ENCODE data around the gene OSTM1. TPM values are rescaled to one million over a fixed set of nuclear protein-coding genes. Genes with fewer than 3 reads are reported as not detected.
A peak's percentile ranks its signal among the peaks of the same experiment; 100 is the strongest.
"Not testable (repeated sequence)": the region's sequence is repeated elsewhere in the genome, so short reads cannot be mapped to it uniquely, and the experiment has no call there.

The OSTM1 gene
- total RNA-seq, 2 donors from 2014 or later = 44.6 to 73.1 TPM

- DNase-seq (ENCODE audit: low spot score) = no peak
- Histone ChIP-seq H3K27ac (no peak overlapping the region), H3K9me3 (no peaks in the 10 kb centered on the region), H3K4me3 (no peak overlapping the region), H3K4me1 (replicated peaks) (no peaks in the 10 kb centered on the region), H3K36me3 (no peaks in the 10 kb centered on the region), H3K27me3 (replicated peaks; ENCODE audit: insufficient read depth) (no peaks in the 10 kb centered on the region)
- WGBS = 77% methylated on average over 3 of the region's 3 CpGs
- TF ChIP-seq CTCF (IDR thresholded peaks at IDR 0.05) (no peak), POLR2AphosphoS5 (IDR thresholded peaks at IDR 0.05) (no peak), POLR2A (IDR thresholded peaks at IDR 0.05) (no peak)
- intact Hi-C loops (cut with DNase I) = no loop called here
Observed at GRCh38 chr6:108005961-108006360, 68.6 kb downstream of the OSTM1 start.

- no peaks in the 10 kb centered on the region for H3K27me3 ChIP-seq (replicated peaks; ENCODE audit: insufficient read depth)
- H3K4me1 ChIP-seq (replicated peaks) = no peaks in the 10 kb centered on the region
- H3K9me3 ChIP-seq = no peaks in the 10 kb centered on the region
- intact Hi-C loops (cut with DNase I) = no loop called here
- TF ChIP-seq CTCF (IDR thresholded peaks at IDR 0.05) (no peak), POLR2AphosphoS5 (IDR thresholded peaks at IDR 0.05) (no peak), POLR2A (IDR thresholded peaks at IDR 0.05) (no peak)
- 95% methylated on average over 15 of the region's 15 CpGs for WGBS
- H3K36me3 ChIP-seq = no peaks in the 10 kb centered on the region
- no peak for DNase-seq (ENCODE audit: low spot score)
- no peak overlapping the region for H3K4me3 ChIP-seq
- no peak overlapping the region for H3K27ac ChIP-seq
Observed at GRCh38 chr6:108004861-108005260, 69.7 kb downstream of the OSTM1 start.

GRCh38 chr6:108002365-108003221, 71.9 kb downstream of the OSTM1 start:
- no peaks in the 10 kb centered on the region for H3K9me3 ChIP-seq
- TF ChIP-seq CTCF (IDR thresholded peaks at IDR 0.05) (no peak), POLR2AphosphoS5 (IDR thresholded peaks at IDR 0.05) (no peak), POLR2A (IDR thresholded peaks at IDR 0.05) (no peak)
- no peak overlapping the region for H3K4me3 ChIP-seq
- H3K27ac ChIP-seq = no peak overlapping the region
- DNase-seq (ENCODE audit: low spot score) = peak; percentile 11
- intact Hi-C loops (cut with DNase I) = no loop called here
- no peaks in the 10 kb centered on the region for H3K27me3 ChIP-seq (replicated peaks; ENCODE audit: insufficient read depth)
- 35% methylated on average over 9 of the region's 9 CpGs for WGBS
- H3K36me3 ChIP-seq = no peaks in the 10 kb centered on the region
- H3K4me1 ChIP-seq (replicated peaks) = no peaks in the 10 kb centered on the region

- no peak for TF ChIP-seq POLR2A (IDR thresholded peaks at IDR 0.05)
- no peak for TF ChIP-seq CTCF (IDR thresholded peaks at IDR 0.05)
- TF ChIP-seq POLR2AphosphoS5 (IDR thresholded peaks at IDR 0.05) = no peak
- Histone ChIP-seq H3K27ac (no peak overlapping the region), H3K27me3 (replicated peaks; ENCODE audit: insufficient read depth) (no peaks in the 10 kb centered on the region), H3K36me3 (no peaks in the 10 kb centered on the region), H3K4me1 (replicated peaks) (no peaks in the 10 kb centered on the region), H3K4me3 (no peak overlapping the region), H3K9me3 (no peaks in the 10 kb centered on the region)
- no peak for DNase-seq (ENCODE audit: low spot score)
- intact Hi-C loops (cut with DNase I) = no loop called here
- WGBS = 84% methylated on average over 7 of the region's 7 CpGs
Observed at GRCh38 chr6:108001696-108002231, 72.8 kb downstream of the OSTM1 start.

- H3K36me3 ChIP-seq; H3K27me3 ChIP-seq (replicated peaks; ENCODE audit: insufficient read depth); DNase-seq (ENCODE audit: low spot score); intact Hi-C loops (cut with DNase I); H3K4me3 ChIP-seq; H3K27ac ChIP-seq; H3K4me1 ChIP-seq (replicated peaks); H3K9me3 ChIP-seq: not testable (repeated sequence)
- 97% methylated on average over 5 of the region's 5 CpGs for WGBS
Observed at GRCh38 chr6:108000259-108000658, 74.3 kb downstream of the OSTM1 start.

Measured in prostate gland (tissue), 2 donors.